ENCODE measurements around the gene KLHL21.

The KLHL21 gene

GRCh38 chr1:6592441-6592840 is 10.2 kb downstream of the KLHL21 start:
- peak overlapping the region; percentile 76 to 77 for H3K27ac ChIP-seq
- DNase-seq (ENCODE audit: low spot score) = no peak
- no peak overlapping the region for H3K4me3 ChIP-seq
- TF ChIP-seq CTCF (IDR thresholded peaks at IDR 0.05) = no peak

- Histone ChIP-seq H3K4me3 (no peak overlapping the region), H3K27ac (peak overlapping the region; percentile 76 to 77)
- DNase-seq (ENCODE audit: low spot score) = no peak
- TF ChIP-seq CTCF (IDR thresholded peaks at IDR 0.05) = no peak
These were observed 11.0 kb downstream of the KLHL21 start for GRCh38 chr1:6591644-6592043.

- Histone ChIP-seq H3K4me3 (no peak overlapping the region), H3K27ac (peak overlapping the region; percentile 76 to 77)
- DNase-seq (ENCODE audit: low spot score) = no peak
- no peak for TF ChIP-seq CTCF (IDR thresholded peaks at IDR 0.05)
These were observed 11.4 kb downstream of the KLHL21 start for GRCh38 chr1:6591222-6591621.

GRCh38 chr1:6590046-6590445 is 12.6 kb downstream of the KLHL21 start:
- TF ChIP-seq CTCF (IDR thresholded peaks at IDR 0.05) = no peak
- Histone ChIP-seq H3K27ac (peak overlapping the region; percentile 72 to 77), H3K4me3 (no peak overlapping the region)
- DNase-seq (ENCODE audit: low spot score) = no peak

- peak overlapping the region; percentile 3 to 37 for H3K27ac ChIP-seq
- no peak for TF ChIP-seq CTCF (IDR thresholded peaks at IDR 0.05)
- no peak overlapping the region for H3K4me3 ChIP-seq
- no peak for DNase-seq (ENCODE audit: low spot score)
These were observed 13.7 kb downstream of the KLHL21 start for GRCh38 chr1:6588893-6589520.

- DNase-seq (ENCODE audit: low spot score) = no peak
- no peak for TF ChIP-seq CTCF (IDR thresholded peaks at IDR 0.05)
These were observed 14.4 kb downstream of the KLHL21 start for GRCh38 chr1:6588128-6588892.

More at GRCh38 chr1:6588128-6588892, 14.4 kb downstream of the KLHL21 start:
- peak overlapping the region in 1 of 2 donors; percentile 37 for H3K27ac ChIP-seq
- H3K4me3 ChIP-seq = no peak overlapping the region
